Measurements from ENCODE around the gene XRCC1. TPM values are rescaled to one million over a fixed set of nuclear protein-coding genes. Genes with fewer than 3 reads are reported as not detected.

The XRCC1 gene
- total and polyA plus RNA-seq, 10 of the 15 experiments (the other 5 are each of a cell fraction or from before 2014, with no cell fraction given), result 2.0 to 51.1 (median 33.7) TPM

GRCh38 chr19:43525836-43526771, 49.2 kb downstream of the XRCC1 start:
- in situ Hi-C loops (cut with MboI) (no loop called here), intact Hi-C loops (cut with micrococcal nuclease; ENCODE audit: unreplicated experiment) (no loop called here)
- ChIA-PET RAD21 (ENCODE audit: unreplicated experiment) (interaction anchor here (1.0 to 3.5 kb wide), 3 partner anchors 10 to 79 kb away, joined by 3 to 29 read pairs (median 23); partner anchors contain the start of genes IRGQ and ZNF576), CTCF (interaction anchor here (0.6 to 9.3 kb wide), 7 partner anchors 11 to 80 kb away, joined by 3 to 393 read pairs (median 5); partner anchors contain the start of genes IRGQ, PHLDB3 and ZNF576), SMC1A (ENCODE audit: uncharacterized antibody, unreplicated experiment) (interaction anchor here (0.8 to 3.4 kb wide), 8 partner anchors 10 to 253 kb away, joined by 3 to 22 read pairs (median 6); partner anchors contain the start of genes IRGQ, PHLDB3 and ZNF576), POLR2A (interaction anchor here (1.4 to 2.9 kb wide), 5 partner anchors 10 to 142 kb away, joined by 5 to 13 read pairs (median 5); partner anchors contain the start of genes IRGQ, XRCC1 and ZNF576)
- Histone ChIP-seq H3K79me2 (ENCODE audit: control insufficient read depth, insufficient read depth, low read length) (peaks cover 12% of the 10 kb centered on the region), H3K27ac (ENCODE audit: control insufficient read depth, insufficient read depth) (peak overlapping the region; percentile 65), H3K9me3 (replicated peaks; ENCODE audit: control insufficient read depth, insufficient read depth, low read length) (no peaks in the 10 kb centered on the region), H3K27me3 (replicated peaks in 1 of 2; ENCODE audit: control insufficient read depth in 2 of 2, insufficient read depth in 2 of 2, low read length in 1 of 2) (no peaks in the 10 kb centered on the region), H3K36me3 (ENCODE audit: control insufficient read depth in 2 of 2, insufficient read depth in 2 of 2, low read length in 1 of 2) (no peaks in the 10 kb centered on the region), H3K9ac (ENCODE audit: control insufficient read depth, insufficient read depth, low read length) (peak overlapping the region; percentile 55), H4K20me1 (ENCODE audit: control insufficient read depth, insufficient read depth) (no peaks in the 10 kb centered on the region), H3K4me1 (ENCODE audit: control insufficient read depth, insufficient read depth, low read length) (peaks cover 3% of the 10 kb centered on the region; the same call in 1 of the 2 replicates), H3K4me3 (peak overlapping the region; percentile 91), H3K4me2 (ENCODE audit: control insufficient read depth, insufficient read depth) (peak overlapping the region; percentile 85), H2AFZ (ENCODE audit: control insufficient read depth, low read depth, low read length) (peak overlapping the region; percentile 76)
- TSS peak; percentile 51 for BruUV-seq (replicated peaks)
- WGBS (ENCODE audit: insufficient coverage, insufficient replicate concordance, low lambda C conversion rate, missing lambda C conversion rate), result 3% methylated on average over 25 of the region's 26 CpGs
- FAIRE-seq (no peak), ATAC-seq (peak; percentile 50), DNase-seq (ENCODE audit: low read depth, low spot score) (no peak)
- TF ChIP-seq NFXL1 (IDR thresholded peaks at IDR 0.05; ENCODE audit: borderline replicate concordance) (0 out of 2 replicates have a peak, but pooled peaks have one; percentile 39), RB1 (IDR thresholded peaks at IDR 0.05; ENCODE audit: borderline replicate concordance) (0 out of 2 replicates have a peak, but pooled peaks have one; percentile 19), SIN3A (IDR thresholded peaks at IDR 0.05; ENCODE audit: low read depth, low read length) (0 out of 2 replicates have a peak, but pooled peaks have one; percentile 25), SIX5 (IDR thresholded peaks at IDR 0.05; ENCODE audit: low read depth, low read length, severe bottlenecking) (no peak), EED (IDR thresholded peaks at IDR 0.05; ENCODE audit: low read depth) (no peak; the same call in 1 of the 2 replicates), CHD1 (IDR thresholded peaks at IDR 0.05; ENCODE audit: low read depth, low read length) (no peak), GATAD2B (conservative IDR thresholded peaks at IDR 0.05; ENCODE audit: low read depth) (0 out of 2 replicates have a peak, but pooled peaks have one; percentile 10), USF1 (IDR thresholded peaks at IDR 0.05; ENCODE audit: borderline replicate concordance, extremely low read length, insufficient read depth, low read depth, low read length) (no peak), PKNOX1 (IDR thresholded peaks at IDR 0.05) (peak; percentile 18; the same call in 1 of the 2 replicates), ZNF24 (IDR thresholded peaks at IDR 0.05) (no peak), MEF2A (IDR thresholded peaks at IDR 0.05; ENCODE audit: insufficient read depth, low read depth, low read length) (no peak), STAT1 (conservative IDR thresholded peaks at IDR 0.05) (no peak)

Data from GM12878 (cell line).